ENCODE data around the gene NCR1.
"Not testable (repeated sequence)": the region's sequence is repeated elsewhere in the genome, so short reads cannot be mapped to it uniquely, and the experiment has no call there.

Gene NCR1

GRCh38 chr19:54916822-54917221, 10.9 kb downstream of the NCR1 start:
- DNase-seq: no peak

GRCh38 chr19:54918499-54918898, 12.6 kb downstream of the NCR1 start:
- no peak for DNase-seq

- not testable (repeated sequence) for DNase-seq
Observed at GRCh38 chr19:54919646-54920563, 14.0 kb downstream of the NCR1 start.

- DNase-seq: no peak
Observed at GRCh38 chr19:54921082-54921481, 15.1 kb downstream of the NCR1 start.

GRCh38 chr19:54923276-54923675, 17.3 kb downstream of the NCR1 start:
- DNase-seq: no peak

- no peak for DNase-seq
Observed at GRCh38 chr19:54928299-54928698, 22.4 kb downstream of the NCR1 start.

- no peak for DNase-seq
Observed at GRCh38 chr19:54937926-54938325, 32.0 kb downstream of the NCR1 start.

- no peak for DNase-seq
Observed at GRCh38 chr19:54938906-54939305, 33.0 kb downstream of the NCR1 start.

GRCh38 chr19:54939538-54939937, 33.6 kb downstream of the NCR1 start:
- DNase-seq: not testable (repeated sequence)

GRCh38 chr19:54943772-54944361, 37.9 kb downstream of the NCR1 start:
- DNase-seq: not testable (repeated sequence)

- DNase-seq: no peak
Observed at GRCh38 chr19:54947381-54947780, 41.4 kb downstream of the NCR1 start, which contains the start of gene NLRP7. Gene NLRP7 (minus strand): TSS chr19:54947530.

GRCh38 chr19:54949412-54949811, 43.5 kb downstream of the NCR1 start:
- DNase-seq: no peak

- not testable (repeated sequence) for DNase-seq
Observed at GRCh38 chr19:54950580-54950979, 44.6 kb downstream of the NCR1 start.

- no peak for DNase-seq
Observed at GRCh38 chr19:54952591-54953344, 46.8 kb downstream of the NCR1 start.

GRCh38 chr19:54953345-54953713, 47.4 kb downstream of the NCR1 start:
- DNase-seq: not testable (repeated sequence)

- no peak for DNase-seq
Observed at GRCh38 chr19:54955376-54955775, 49.4 kb downstream of the NCR1 start.

- no peak for DNase-seq
Observed at GRCh38 chr19:54959840-54960239, 53.9 kb downstream of the NCR1 start.

Data from stimulated activated CD8-positive, alpha-beta memory T cell treated with anti-CD3 and anti-CD28 coated beads, Interleukin-4, amount 100 ng/mL, for 48 hours (primary cell).